GM12878 (cell line): Measurements from ENCODE around the gene PCSK5. TPM values are rescaled to one million over a fixed set of nuclear protein-coding genes. Genes with fewer than 3 reads are reported as not detected.

Experiments
- ATAC-seq: fragments of 200-7000 bp; cut with Tn5 transposase; 3 replicates; pipeline ENCODE4 v1.9.1; 2020; ENCODE audit warnings: mild to moderate bottlenecking, moderate library complexity
- BruUV-seq: library from RNA; stranded (reverse); fragments of 400-500 nt; replicated peaks from 2 replicates; lab custom pipeline; 2021; lab: Mats Ljungman, UMichigan
- CTCF ChIA-PET: fragments of 300-600 bp; sonication (Branson Sonifier 250); formaldehyde crosslinking; extraction: SDS; loops from one replicate; lab custom pipeline; 2021; ENCODE audit warnings: inconsistent platforms; lab: Yijun Ruan, JAX
- POLR2A ChIA-PET: fragments of 350-600 bp; formaldehyde crosslinking; extraction: SDS; loops from one replicate; lab custom pipeline; 2021; ENCODE audit warnings: inconsistent platforms; lab: Charles Lee
- RAD21 ChIA-PET: fragments of 300-600 bp; sonication (Branson Sonifier 250); formaldehyde crosslinking; loops from one replicate; lab custom pipeline; 2023; ENCODE audit warnings: antibody characterized with exemption; ENCODE audit not compliant: unreplicated experiment; lab: Charles Lee
- SMC1A ChIA-PET: fragments of 300-600 bp; sonication (Branson Sonifier 250); formaldehyde crosslinking; loops from one replicate; lab custom pipeline; 2023; ENCODE audit not compliant: unreplicated experiment, uncharacterized antibody; lab: Charles Lee
- DNase-seq: peaks from one replicate; pipeline ENCODE4 v3.0.0-alpha.2; 2011; ENCODE audit warnings: low read depth, low spot score
- FAIRE-seq: peaks from 3 replicates; lab custom pipeline; 2011; peaks lifted over from hg19 to GRCh38; lab: Jason Lieb, UNC
- H2AFZ ChIP-seq: 2 replicates; pipeline ENCODE4 v1.6.0; 2011; ENCODE audit warnings: low read depth, low read length, control low read depth; ENCODE audit not compliant: control insufficient read depth
- H3K27ac ChIP-seq: 2 replicates; pipeline ENCODE4 v1.5.1; 2011; ENCODE audit warnings: control low read depth; ENCODE audit not compliant: control insufficient read depth, insufficient read depth
- H3K27me3 ChIP-seq, 2 experiments: replicated peaks in 1 of 2; 2 replicates each; pipeline versions ENCODE4 v1.6.0 to v1.6.1; 2011; ENCODE audit warnings: low read length in 1 of 2; ENCODE audit not compliant: control insufficient read depth in 2 of 2, insufficient read depth in 2 of 2
- H3K36me3 ChIP-seq, 2 experiments: 2 replicates each; pipeline ENCODE4 v1.5.1; 2011; ENCODE audit warnings: low read length in 1 of 2; ENCODE audit not compliant: control insufficient read depth in 2 of 2, insufficient read depth in 2 of 2
- H3K4me1 ChIP-seq: 2 replicates; pipeline ENCODE4 v1.6.1; 2011; ENCODE audit warnings: mild to moderate bottlenecking, low read length, moderate library complexity, mixed read lengths; ENCODE audit not compliant: control insufficient read depth, insufficient read depth
- H3K4me2 ChIP-seq: 2 replicates; pipeline ENCODE4 v1.6.0; 2011; ENCODE audit warnings: control low read depth; ENCODE audit not compliant: control insufficient read depth, insufficient read depth
- H3K4me3 ChIP-seq: fragments of 200-600 bp; sonication (generic); 2 replicates; pipeline ENCODE4 v1.5.1; 2016
- H3K79me2 ChIP-seq: 2 replicates; pipeline ENCODE4 v1.6.0; 2011; ENCODE audit warnings: low read length; ENCODE audit not compliant: control insufficient read depth, insufficient read depth
- H3K9ac ChIP-seq: 2 replicates; pipeline ENCODE4 v1.8.0; 2011; ENCODE audit warnings: low read length, control low read depth, mixed read lengths; ENCODE audit not compliant: control insufficient read depth, insufficient read depth
- H3K9me3 ChIP-seq: replicated peaks from 3 replicates; pipeline ENCODE4 v1.5.1; 2011; ENCODE audit warnings: mild to moderate bottlenecking, low read length; ENCODE audit not compliant: control insufficient read depth, insufficient read depth
- H4K20me1 ChIP-seq: 2 replicates; pipeline ENCODE4 v1.6.0; 2011; ENCODE audit not compliant: control insufficient read depth, insufficient read depth
- BHLHE40 ChIP-seq, 2 experiments: fragments of 450-650 bp in 1 of 2; IDR thresholded peaks; 2 replicates each; pipeline ENCODE4 v1.6.1; 2011 to 2017; ENCODE audit warnings: low read depth in 2 of 2, borderline replicate concordance in 1 of 2, improper control_type of control experiment in 1 of 2, low read length in 1 of 2, mild to moderate bottlenecking in 1 of 2
- E4F1 ChIP-seq: fragments of 450-650 bp; IDR thresholded peaks from 2 replicates; pipeline ENCODE4 v1.6.1; 2018; ENCODE audit warnings: borderline replicate concordance, mild to moderate bottlenecking; ENCODE audit not compliant: partially characterized antibody
- EGR1 ChIP-seq, 2 experiments: IDR thresholded peaks; 1 replicate in 1 of 2; 2 replicates in 1 of 2; pipeline ENCODE4 v1.6.1; 2011 to 2012; ENCODE audit warnings: low read depth in 2 of 2, low read length in 2 of 2, borderline replicate concordance in 1 of 2, mild to moderate bottlenecking in 1 of 2, moderate library complexity in 1 of 2
- ETV6 ChIP-seq, 2 experiments: fragments of 450-650 bp in 1 of 2; IDR thresholded peaks in 1 of 2; conservative IDR thresholded peaks in 1 of 2; 2 replicates each; pipeline ENCODE4 v1.6.1; 2014; ENCODE audit warnings: antibody characterized with exemption in 1 of 2, borderline replicate concordance in 1 of 2, low read depth in 1 of 2, mild to moderate bottlenecking in 1 of 2, moderate library complexity in 1 of 2
- EZH2 ChIP-seq: IDR thresholded peaks from 2 replicates; pipeline ENCODE4 v1.6.1; 2012; ENCODE audit warnings: low read depth, mild to moderate bottlenecking, control low read depth, inconsistent platforms, low read length, borderline replicate concordance; ENCODE audit not compliant: control insufficient read depth
- KDM1A ChIP-seq: fragments of 200-600 bp; sonication (generic); IDR thresholded peaks from 2 replicates; pipeline ENCODE4 v1.6.1; 2016; ENCODE audit warnings: borderline replicate concordance
- MYB ChIP-seq: fragments of 150-350 bp; IDR thresholded peaks from 2 replicates; pipeline ENCODE4 v1.6.1; 2014; ENCODE audit warnings: mild to moderate bottlenecking, low read depth, low read length, borderline replicate concordance
- NR2C1 ChIP-seq: fragments of 450-650 bp; IDR thresholded peaks from 2 replicates; pipeline ENCODE4 v1.6.1; 2017; ENCODE audit warnings: antibody characterized with exemption, mild to moderate bottlenecking, moderate library complexity
- RAD51 ChIP-seq: fragments of 450-650 bp; IDR thresholded peaks from 2 replicates; pipeline ENCODE4 v1.6.1; 2016; ENCODE audit warnings: moderate library complexity, mild to moderate bottlenecking, inconsistent platforms
- SUZ12 ChIP-seq: fragments of 200-600 bp; sonication (generic); IDR thresholded peaks from one replicate; pipeline ENCODE4 v1.6.1; 2018; ENCODE audit warnings: antibody characterized with exemption, mild to moderate bottlenecking; ENCODE audit not compliant: unreplicated experiment
- TAF1 ChIP-seq: IDR thresholded peaks from 2 replicates; pipeline ENCODE4 v1.6.1; 2011; ENCODE audit warnings: mild to moderate bottlenecking, low read depth, low read length, borderline replicate concordance
- ZNF274 ChIP-seq: IDR thresholded peaks from one replicate; pipeline ENCODE4 v1.8.0; 2011; ENCODE audit not compliant: insufficient read length, insufficient read depth
- WGBS: methylation state at CpG from one replicate; pipeline ENCODE4 v1.1.6; 2016; ENCODE audit warnings: low lambda C conversion rate; ENCODE audit not compliant: insufficient replicate concordance, insufficient coverage; ENCODE audit errors: missing lambda C conversion rate; 5-methylcytosine and 5-hydroxymethylcytosine counted together
- in situ Hi-C: fragments of 300-500 bp; cut with MboI; formaldehyde crosslinking; loops from 9 replicates; pipeline ENCODE4 v1.14.3; 2018; ENCODE audit warnings: mixed read lengths
- intact Hi-C: fragments of 100-400 bp; cut with micrococcal nuclease; formaldehyde crosslinking; loops from one replicate; pipeline ENCODE4 v1.14.2; 2022; ENCODE audit not compliant: unreplicated experiment
- polyA plus RNA-seq, 11 experiments: library from polyadenylated mRNA; depleted of rRNA in 4 of 11; unstranded in 6 of 11; stranded (reverse) in 5 of 11; fragments of >200 nt; fragmentation: Nextera tagmentation in 4 of 11; fragmentation: Illumina TruSeq in 1 of 11; extraction: Ambion mirVana in 4 of 11; extraction: Trizol in 1 of 11; gene quantifications; 1 replicate in 1 of 11; 2 replicates in 10 of 11; pipeline versions ENCODE4 v1.2.1 to v1.2.3, GENCODE V29; 2011 to 2016; ENCODE audit warnings: inconsistent platforms in 2 of 11, missing spikeins in 2 of 11, low read depth in 1 of 11
- total RNA-seq, 4 experiments: library from RNA; depleted of rRNA in 3 of 4; stranded (reverse); fragments of >200 nt in 3 of 4; fragmentation: Illumina TruSeq in 1 of 4; extraction: Trizol in 1 of 4; gene quantifications; 2 replicates each; pipeline versions ENCODE4 v1.2.1 to v1.2.3, GENCODE V29; 2013 to 2021

Gene PCSK5
- total and polyA plus RNA-seq, 10 of the 15 experiments (the other 5 are each of a cell fraction or from before 2014, with no cell fraction given), result 0.01 to 0.13 (median 0.04) TPM; not detected in 3

- POLR2A ChIA-PET, result no interaction called here
- ATAC-seq (0 out of 3 replicates have a peak, but pooled peaks have one; percentile 13), FAIRE-seq (no peak), DNase-seq (no peak)
- no peaks in the 10 kb centered on the region for H3K27me3 ChIP-seq
- H3K9me3 ChIP-seq, result no peaks in the 10 kb centered on the region
- WGBS, result 47% methylated on average over 1 of the region's 1 CpG
- intact Hi-C loops (loop anchor here (5.0 kb wide), 2 partner anchors 257 to 302 kb away; no protein-coding TSS in a partner anchor), in situ Hi-C loops (no loop called here)
- TF ChIP-seq NR2C1, result no peak
- TF ChIP-seq TAF1, result no peak
- TF ChIP-seq ZNF274, result no peak
- no peaks in the 10 kb centered on the region for H4K20me1 ChIP-seq
- H3K27ac ChIP-seq, result no peak overlapping the region
- peaks cover 11% of the 10 kb centered on the region for H3K4me1 ChIP-seq
- H3K4me3 ChIP-seq, result no peak overlapping the region
- H3K36me3 ChIP-seq, result no peaks in the 10 kb centered on the region
- RAD21 ChIA-PET, result interaction anchor here (0.6 kb wide), 1 partner anchor 14 kb away, joined by 3 read pairs; no protein-coding TSS in a partner anchor
- no peaks in the 10 kb centered on the region for H3K79me2 ChIP-seq
- no peak overlapping the region for H2AFZ ChIP-seq
- CTCF ChIA-PET, result interaction anchor here (1.0 kb wide), 1 partner anchor 304 kb away, joined by 3 read pairs; no protein-coding TSS in a partner anchor
- no peak overlapping the region for H3K4me2 ChIP-seq
- no TSS peak for BruUV-seq
- SMC1A ChIA-PET, result interaction anchor here (1.5 kb wide), 1 partner anchor 42 kb away, joined by 4 read pairs; no protein-coding TSS in a partner anchor
- no peak overlapping the region for H3K9ac ChIP-seq
Observed at GRCh38 chr9:76399856-76400255, 509.4 kb downstream of the PCSK5 start.

- no peak overlapping the region for H2AFZ ChIP-seq
- H3K4me2 ChIP-seq, result no peak overlapping the region
- ATAC-seq (no peak), DNase-seq (no peak), FAIRE-seq (no peak)
- ChIA-PET CTCF (interaction anchor here (1.0 to 1.1 kb wide), 2 partner anchors 19 to 303 kb away, joined by 3 read pairs; no protein-coding TSS in a partner anchor), RAD21 (interaction anchor here (0.6 kb wide), 1 partner anchor 13 kb away, joined by 3 read pairs; no protein-coding TSS in a partner anchor), SMC1A (interaction anchor here (1.1 to 2.3 kb wide), 3 partner anchors 37 to 46 kb away, joined by 3 to 9 read pairs (median 4); no protein-coding TSS in a partner anchor), POLR2A (interaction anchor here (0.6 kb wide), 1 partner anchor 25 kb away, joined by 3 read pairs; no protein-coding TSS in a partner anchor)
- TF ChIP-seq EGR1 (IDR thresholded peaks at IDR 0.05; ENCODE audit: borderline replicate concordance in 1 of 2, low read depth in 2 of 2, low read length in 2 of 2), result no peak
- TF ChIP-seq MYB, result no peak
- TF ChIP-seq EZH2, result no peak
- TF ChIP-seq RAD51, result no peak
- TF ChIP-seq ETV6 (conservative IDR thresholded peaks at IDR 0.05 in 1 of 2, IDR thresholded peaks at IDR 0.05 in 1 of 2; ENCODE audit: borderline replicate concordance in 1 of 2, low read depth in 1 of 2), result no peak
- no peak for TF ChIP-seq E4F1
- TF ChIP-seq SUZ12, result no peak
- no peak for TF ChIP-seq BHLHE40 (IDR thresholded peaks at IDR 0.05; ENCODE audit: borderline replicate concordance in 1 of 2, low read depth in 2 of 2, low read length in 1 of 2)
- TF ChIP-seq KDM1A, result no peak
- no peak overlapping the region for H3K4me3 ChIP-seq
- H3K9ac ChIP-seq, result no peak overlapping the region
- BruUV-seq, result no TSS peak
- H3K9me3 ChIP-seq, result no peaks in the 10 kb centered on the region
- H3K79me2 ChIP-seq, result no peaks in the 10 kb centered on the region
- H3K27ac ChIP-seq, result no peak overlapping the region
- WGBS, result 50% methylated on average over 1 of the region's 1 CpG
- in situ Hi-C loops (no loop called here), intact Hi-C loops (loop anchor here (5.0 kb wide), 2 partner anchors 257 to 302 kb away; no protein-coding TSS in a partner anchor)
- no peaks in the 10 kb centered on the region for H3K36me3 ChIP-seq
- no peaks in the 10 kb centered on the region for H3K27me3 ChIP-seq
- no peaks in the 10 kb centered on the region for H4K20me1 ChIP-seq
- H3K4me1 ChIP-seq, result peaks cover 7% of the 10 kb centered on the region
Observed at GRCh38 chr9:76400534-76401096, 510.1 kb downstream of the PCSK5 start.
